ENCODE data around the gene EXOC2. TPM values are rescaled to one million over a fixed set of nuclear protein-coding genes. Genes with fewer than 3 reads are reported as not detected.

Gene EXOC2
- total RNA-seq, 1 donor from 2014 or later: 57.3 TPM

GRCh38 chr6:455006-455585 lies 237.8 kb downstream of the EXOC2 start:
- DNase-seq: no peak

- DNase-seq: no peak
These were observed 238.6 kb downstream of the EXOC2 start for GRCh38 chr6:454148-454991.

GRCh38 chr6:453152-453551 lies 239.8 kb downstream of the EXOC2 start:
- no peak for DNase-seq

GRCh38 chr6:452301-453067 lies 240.5 kb downstream of the EXOC2 start:
- no peak for DNase-seq

- no peak for DNase-seq
These were observed 241.1 kb downstream of the EXOC2 start for GRCh38 chr6:451847-452246.

- DNase-seq: no peak
These were observed 241.6 kb downstream of the EXOC2 start for GRCh38 chr6:451336-451735.

GRCh38 chr6:449486-450419 lies 243.2 kb downstream of the EXOC2 start:
- no peak for DNase-seq

- DNase-seq: no peak
These were observed 243.9 kb downstream of the EXOC2 start for GRCh38 chr6:449057-449430.

GRCh38 chr6:448296-449056 lies 244.5 kb downstream of the EXOC2 start:
- DNase-seq: no peak

GRCh38 chr6:447381-448165 lies 245.4 kb downstream of the EXOC2 start:
- no peak for DNase-seq

- peak; percentile 39 for DNase-seq
These were observed 246.2 kb downstream of the EXOC2 start for GRCh38 chr6:446418-447366.

GRCh38 chr6:445571-446417 lies 247.1 kb downstream of the EXOC2 start:
- DNase-seq: no peak

GRCh38 chr6:444653-445275 lies 248.2 kb downstream of the EXOC2 start:
- no peak for DNase-seq

- DNase-seq: no peak
These were observed 249.2 kb downstream of the EXOC2 start for GRCh38 chr6:443621-444159.

- DNase-seq: no peak
These were observed 251.6 kb downstream of the EXOC2 start for GRCh38 chr6:441126-441920.

GRCh38 chr6:439641-440167 lies 253.2 kb downstream of the EXOC2 start:
- DNase-seq: no peak

All from dermis blood vessel endothelial cell (primary cell).